HG02870 (cell line): ENCODE results near the gene MBNL1.
"Not testable (repeated sequence)": the region's sequence is repeated elsewhere in the genome, so short reads cannot be mapped to it uniquely, and the experiment has no call there.

Experiments used
- ATAC-seq: cut with Tn5 transposase; IDR thresholded peaks from one replicate; pipeline ENCODE4 v1.9.1; 2021; ENCODE audit warnings: mild to moderate bottlenecking, moderate library complexity; ENCODE audit not compliant: unreplicated experiment

The MBNL1 gene

GRCh38 chr3:152372633-152373032, 103.9 kb downstream of the MBNL1 start:
- ATAC-seq: not testable (repeated sequence)

- no peak for ATAC-seq
These were observed 104.7 kb downstream of the MBNL1 start for GRCh38 chr3:152373379-152373778.

GRCh38 chr3:152374262-152374990, 105.7 kb downstream of the MBNL1 start:
- ATAC-seq: no peak

GRCh38 chr3:152375546-152375945, 106.8 kb downstream of the MBNL1 start:
- ATAC-seq: no peak

GRCh38 chr3:152376351-152377183, 107.8 kb downstream of the MBNL1 start:
- ATAC-seq: peak; percentile 77

- ATAC-seq: peak; percentile 23
These were observed 108.4 kb downstream of the MBNL1 start for GRCh38 chr3:152377184-152377570.

GRCh38 chr3:152379415-152380042, 110.8 kb downstream of the MBNL1 start:
- no peak for ATAC-seq

- ATAC-seq: no peak
These were observed 111.3 kb downstream of the MBNL1 start for GRCh38 chr3:152380043-152380442.

- no peak for ATAC-seq
These were observed 113.2 kb downstream of the MBNL1 start for GRCh38 chr3:152381881-152382295.

- no peak for ATAC-seq
These were observed 113.8 kb downstream of the MBNL1 start for GRCh38 chr3:152382312-152383135.

- no peak for ATAC-seq
These were observed 114.4 kb downstream of the MBNL1 start for GRCh38 chr3:152383136-152383606.

- ATAC-seq: no peak
These were observed 115.7 kb downstream of the MBNL1 start for GRCh38 chr3:152384412-152384811.

- no peak for ATAC-seq
These were observed 117.0 kb downstream of the MBNL1 start for GRCh38 chr3:152385761-152386160.

- no peak for ATAC-seq
These were observed 117.5 kb downstream of the MBNL1 start for GRCh38 chr3:152386208-152386607.

- no peak for ATAC-seq
These were observed 119.9 kb downstream of the MBNL1 start for GRCh38 chr3:152388631-152389030.

- ATAC-seq: no peak
These were observed 120.7 kb downstream of the MBNL1 start for GRCh38 chr3:152389316-152389934.

GRCh38 chr3:152390647-152391046, 121.9 kb downstream of the MBNL1 start:
- ATAC-seq: no peak

- no peak for ATAC-seq
These were observed 122.9 kb downstream of the MBNL1 start for GRCh38 chr3:152391671-152392070.

- no peak for ATAC-seq
These were observed 123.6 kb downstream of the MBNL1 start for GRCh38 chr3:152392272-152392880.

- ATAC-seq: no peak
These were observed 125.5 kb downstream of the MBNL1 start for GRCh38 chr3:152394246-152394645.
